ENCODE results near the gene LRRD1.
"Not testable (repeated sequence)": the region's sequence is repeated elsewhere in the genome, so short reads cannot be mapped to it uniquely, and the experiment has no call there.

- TF ChIP-seq POLR2A (IDR thresholded peaks at IDR 0.05; ENCODE audit: extremely low read depth, insufficient read length), result not testable (repeated sequence)
- TF ChIP-seq, protein P1, sequence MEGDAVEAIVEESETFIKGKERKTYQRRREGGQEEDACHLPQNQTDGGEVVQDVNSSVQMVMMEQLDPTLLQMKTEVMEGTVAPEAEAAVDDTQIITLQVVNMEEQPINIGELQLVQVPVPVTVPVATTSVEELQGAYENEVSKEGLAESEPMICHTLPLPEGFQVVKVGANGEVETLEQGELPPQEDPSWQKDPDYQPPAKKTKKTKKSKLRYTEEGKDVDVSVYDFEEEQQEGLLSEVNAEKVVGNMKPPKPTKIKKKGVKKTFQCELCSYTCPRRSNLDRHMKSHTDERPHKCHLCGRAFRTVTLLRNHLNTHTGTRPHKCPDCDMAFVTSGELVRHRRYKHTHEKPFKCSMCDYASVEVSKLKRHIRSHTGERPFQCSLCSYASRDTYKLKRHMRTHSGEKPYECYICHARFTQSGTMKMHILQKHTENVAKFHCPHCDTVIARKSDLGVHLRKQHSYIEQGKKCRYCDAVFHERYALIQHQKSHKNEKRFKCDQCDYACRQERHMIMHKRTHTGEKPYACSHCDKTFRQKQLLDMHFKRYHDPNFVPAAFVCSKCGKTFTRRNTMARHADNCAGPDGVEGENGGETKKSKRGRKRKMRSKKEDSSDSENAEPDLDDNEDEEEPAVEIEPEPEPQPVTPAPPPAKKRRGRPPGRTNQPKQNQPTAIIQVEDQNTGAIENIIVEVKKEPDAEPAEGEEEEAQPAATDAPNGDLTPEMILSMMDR (IDR thresholded peaks at IDR 0.05; ENCODE audit: low read depth, low read length), result not testable (repeated sequence)
- TF ChIP-seq, protein P2, sequence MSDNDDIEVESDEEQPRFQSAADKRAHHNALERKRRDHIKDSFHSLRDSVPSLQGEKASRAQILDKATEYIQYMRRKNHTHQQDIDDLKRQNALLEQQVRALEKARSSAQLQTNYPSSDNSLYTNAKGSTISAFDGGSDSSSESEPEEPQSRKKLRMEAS (IDR thresholded peaks at IDR 0.05; ENCODE audit: low read depth, low read length), result not testable (repeated sequence)
Measured at GRCh38 chr7:92189246-92189645, 10.3 kb upstream of the LRRD1 start.

All from NB4 (cell line).